ENCODE data around the gene ABL2. TPM values are rescaled to one million over a fixed set of nuclear protein-coding genes. Genes with fewer than 3 reads are reported as not detected.
A peak's percentile ranks its signal among the peaks of the same experiment; 100 is the strongest.
"Not testable (repeated sequence)": the region's sequence is repeated elsewhere in the genome, so short reads cannot be mapped to it uniquely, and the experiment has no call there.

The ABL2 gene
- total and polyA plus RNA-seq, 12 donors, result 2.5 to 14.4 (median 10.9) TPM

- no peak for TF ChIP-seq CTCF (IDR thresholded peaks at IDR 0.05)
- Histone ChIP-seq H3K9me3 (no peaks in the 10 kb centered on the region), H3K27me3 (no peaks in the 10 kb centered on the region), H3K27ac (peak overlapping the region in 1 of 10 donors; percentile 14), H3K4me1 (peaks cover 0 to 49% (median 3%) of the 10 kb centered on the region in 9 donors), H3K4me3 (no peak overlapping the region), H3K36me3 (no peaks in the 10 kb centered on the region)
- intact Hi-C loops (cut with DNase I), result no loop called here
- peak in 2 of 8 donors; percentile 14 to 37 for ATAC-seq
- DNase-seq, result no peak
- WGBS, 2 donors, result 83 to 86% methylated on average over 5 of the region's 5 CpGs
Observed at GRCh38 chr1:179137617-179138255, 91.7 kb downstream of the ABL2 start.

DNA sequence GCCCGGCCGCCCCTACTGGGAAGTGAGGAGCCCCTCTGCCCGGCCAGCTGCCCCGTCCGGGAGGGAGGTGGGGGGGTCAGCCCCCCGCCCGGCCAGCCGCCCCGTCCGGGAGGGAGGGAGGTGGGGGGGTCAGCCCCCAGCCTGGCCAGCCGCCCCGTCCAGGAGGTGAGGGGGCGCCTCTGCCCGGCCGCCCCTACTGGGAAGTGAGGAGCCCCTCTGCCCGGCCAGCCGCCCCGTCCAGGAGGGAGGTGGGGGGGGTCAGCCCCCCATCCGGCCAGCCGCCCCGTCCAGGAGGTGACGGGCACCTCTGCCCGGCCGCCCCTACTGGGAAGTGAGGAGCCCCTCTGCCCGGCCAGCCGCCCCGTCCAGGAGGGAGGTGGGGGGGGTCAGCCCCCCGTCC lies 93.8 kb downstream of the ABL2 start:
- 95 to 97% methylated on average over 20 to 23 of the region's 28 CpGs for WGBS, 2 donors
- H3K4me1 ChIP-seq, result peaks cover 0 to 29% (median 0%) of the 10 kb centered on the region in 9 donors
- H3K36me3 ChIP-seq; H3K27ac ChIP-seq; intact Hi-C loops (cut with DNase I); ATAC-seq; H3K4me3 ChIP-seq; DNase-seq; H3K9me3 ChIP-seq; H3K27me3 ChIP-seq: not testable (repeated sequence)

- H3K27ac ChIP-seq; H3K4me3 ChIP-seq; DNase-seq; H3K9me3 ChIP-seq; ATAC-seq; H3K27me3 ChIP-seq; intact Hi-C loops (cut with DNase I): not testable (repeated sequence)
- WGBS, 2 donors, result 96% methylated on average over 9 to 18 of the region's 27 CpGs
- peaks cover 0 to 28% (median under 1%) of the 10 kb centered on the region in 9 donors for H3K4me1 ChIP-seq
- H3K36me3 ChIP-seq, result peaks cover 0 to 12% (median 0%) of the 10 kb centered on the region in 9 donors
Observed at GRCh38 chr1:179135168-179135567, 94.3 kb downstream of the ABL2 start.

DNA sequence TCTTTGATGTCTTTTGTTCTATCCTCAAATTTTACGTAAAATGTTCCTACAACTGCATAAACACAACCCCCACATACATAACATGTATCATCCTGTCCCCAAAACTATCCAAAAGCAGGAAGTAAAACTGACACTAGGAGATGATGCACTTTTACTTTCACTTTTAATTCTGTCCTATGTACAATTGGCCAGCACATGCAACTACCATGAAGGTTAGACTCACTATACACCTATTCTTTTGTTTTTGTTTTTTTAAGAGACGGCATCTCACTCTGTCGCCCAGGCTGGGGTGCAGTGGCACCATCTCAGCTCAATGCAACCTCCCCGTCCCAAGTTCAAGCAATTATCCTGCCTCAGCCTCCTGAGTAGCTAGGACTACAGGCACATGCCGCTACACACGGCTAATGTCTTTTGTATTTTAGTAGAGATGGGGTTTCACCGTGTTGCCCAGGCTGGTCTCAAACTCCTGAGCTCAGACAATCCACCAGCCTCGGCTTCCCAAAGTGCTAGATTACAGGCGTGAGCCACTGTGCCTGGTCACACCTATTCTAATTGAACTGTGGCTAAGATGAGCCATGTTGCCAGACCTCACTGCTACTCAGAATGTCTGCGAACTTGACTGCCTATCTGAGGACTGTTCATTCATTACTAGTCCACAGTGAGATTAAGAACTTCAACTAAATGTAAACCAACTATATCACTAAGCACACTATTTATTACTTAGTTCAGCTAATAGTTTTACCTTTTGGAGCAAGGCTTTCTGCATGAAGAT lies 99.6 kb downstream of the ABL2 start:
- Histone ChIP-seq H3K4me3 (peak overlapping the region in 9 of 10 donors; percentile 3 to 49 (median 36)), H3K27me3 (no peaks in the 10 kb centered on the region), H3K27ac (peak overlapping the region in 9 of 10 donors; percentile 34 to 86 (median 62)), H3K36me3 (peaks cover 0 to 40% (median 0%) of the 10 kb centered on the region in 9 donors), H3K9me3 (no peaks in the 10 kb centered on the region), H3K4me1 (peaks cover 0 to 57% (median 20%) of the 10 kb centered on the region in 9 donors)
- DNase-seq (no peak), ATAC-seq (peak in 7 of 8 donors; percentile 71 to 89 (median 80))
- no peak for TF ChIP-seq CTCF (IDR thresholded peaks at IDR 0.05)
- 70 to 76% methylated on average over 10 of the region's 10 CpGs for WGBS, 2 donors
- intact Hi-C loops (cut with DNase I), result loop anchor here in 5 of 10 donors (5.0 to 10.0 kb wide), 4 partner anchors 55 to 165 kb away; partner anchors contain the start of gene SOAT1 (in 2 of the 5)

- no peaks in the 10 kb centered on the region for H3K27me3 ChIP-seq
- intact Hi-C loops (cut with DNase I), result loop anchor here in 5 of 10 donors (5.0 to 10.0 kb wide), 4 partner anchors 56 to 166 kb away; partner anchors contain the start of gene SOAT1 (in 2 of the 5)
- TF ChIP-seq CTCF (IDR thresholded peaks at IDR 0.05), result no peak
- H3K4me3 ChIP-seq, result no peak overlapping the region
- DNase-seq (no peak), ATAC-seq (no peak)
- H3K9me3 ChIP-seq, result no peaks in the 10 kb centered on the region
- WGBS, 2 donors, result 89% methylated on average over 4 of the region's 4 CpGs
- H3K36me3 ChIP-seq, result peaks cover 0 to 45% (median 0%) of the 10 kb centered on the region in 9 donors
- H3K4me1 ChIP-seq, result peaks cover 0 to 59% (median 20%) of the 10 kb centered on the region in 9 donors
- peak overlapping the region in 3 of 10 donors; percentile 58 to 86 (median 64) for H3K27ac ChIP-seq
Observed at GRCh38 chr1:179128520-179128919, 101.0 kb downstream of the ABL2 start.

Measured in heart right ventricle (tissue), 16 donors.